Endodermal cell (in vitro differentiated cells): Measurements from ENCODE around the gene EEPD1. TPM values are rescaled to one million over a fixed set of nuclear protein-coding genes. Genes with fewer than 3 reads are reported as not detected.

Source experiments
- DNase-seq: peaks from one replicate; pipeline ENCODE4 v3.0.0-alpha.2; 2017
- H3K27ac ChIP-seq: 2 replicates; pipeline ENCODE4 v1.5.1; 2013; ENCODE audit warnings: mild to moderate bottlenecking, low read depth, low read length, moderate library complexity
- H3K27me3 ChIP-seq: 2 replicates; pipeline ENCODE4 v1.6.1; 2013; ENCODE audit warnings: mild to moderate bottlenecking, low read length, moderate library complexity; ENCODE audit not compliant: insufficient read depth, control insufficient read depth, poor library complexity, severe bottlenecking
- H3K36me3 ChIP-seq: 2 replicates; pipeline ENCODE4 v1.7.0; 2013; ENCODE audit warnings: mild to moderate bottlenecking, low read length, moderate library complexity; ENCODE audit not compliant: control insufficient read depth, insufficient read depth
- H3K4me1 ChIP-seq: one replicate; pipeline ENCODE4 v1.7.0; 2013; ENCODE audit warnings: low read length; ENCODE audit not compliant: control insufficient read depth, insufficient read depth
- H3K4me3 ChIP-seq: 2 replicates; pipeline ENCODE4 v1.5.1; 2013; ENCODE audit warnings: mild to moderate bottlenecking, low read length, moderate library complexity
- H3K9ac ChIP-seq: 2 replicates; pipeline ENCODE4 v1.6.1; 2013; ENCODE audit warnings: mild to moderate bottlenecking, low read length, moderate library complexity; ENCODE audit not compliant: poor library complexity, severe bottlenecking; ENCODE audit errors: extremely low read depth
- H3K9me3 ChIP-seq: 2 replicates; pipeline ENCODE4 v1.6.1; 2013; ENCODE audit warnings: mild to moderate bottlenecking, low read length, moderate library complexity; ENCODE audit not compliant: control insufficient read depth
- H3K27ac Mint-ChIP-seq: 2 replicates; pipeline ENCODE4 v1.8.0; 2020; ENCODE audit warnings: mixed read lengths
- H3K27me3 Mint-ChIP-seq: 2 replicates; pipeline ENCODE4 v1.8.0; 2021; ENCODE audit warnings: mild to moderate bottlenecking, mixed read lengths; ENCODE audit not compliant: insufficient read depth
- H3K36me3 Mint-ChIP-seq: 2 replicates; pipeline ENCODE4 v1.8.0; 2020; ENCODE audit warnings: low read depth, mixed read lengths
- H3K4me1 Mint-ChIP-seq: 2 replicates; pipeline ENCODE4 v1.8.0; 2020; ENCODE audit warnings: mixed read lengths
- H3K4me3 Mint-ChIP-seq: 2 replicates; pipeline ENCODE4 v1.8.0; 2020; ENCODE audit warnings: mild to moderate bottlenecking, moderate library complexity, mixed read lengths
- H3K9me3 Mint-ChIP-seq: 2 replicates; pipeline ENCODE4 v1.8.0; 2020; ENCODE audit warnings: mild to moderate bottlenecking, mixed read lengths
- CTCF ChIP-seq: fragments of 200-600 bp; sonication (generic); conservative IDR thresholded peaks from 2 replicates; pipeline ENCODE4 v1.5.0; 2021; ENCODE audit warnings: antibody characterized with exemption, mild to moderate bottlenecking
- WGBS, 2 experiments: methylation state at CpG; one replicate each; pipeline versions ENCODE4 v1.1.5 to v1.1.7; 2013; ENCODE audit warnings: missing lambda C conversion rate in 2 of 2, mixed read lengths in 1 of 2; ENCODE audit not compliant: insufficient coverage in 1 of 2, insufficient read length in 1 of 2; 5-methylcytosine and 5-hydroxymethylcytosine counted together
- total RNA-seq, 2 donors: library from RNA; stranded (reverse); fragmentation: NEBNext Ultra II Directional in 1 of 2; extraction: Animal tissue kit (Norgen Biotek cat#: 25700) in 1 of 2; gene quantifications; 2 replicates in 1 of 2; 3 replicates in 1 of 2; pipeline ENCODE4 v1.2.1, GENCODE V29; 2021

Gene EEPD1
- total RNA-seq, 2 donors from 2014 or later: 9.7 to 11.4 TPM

GRCh38 chr7:36201122-36201723, 48.2 kb downstream of the EEPD1 start:
- no peaks in the 10 kb centered on the region for H3K36me3 ChIP-seq
- peaks cover 13% of the 10 kb centered on the region for H3K4me1 ChIP-seq
- peaks cover 2% of the 10 kb centered on the region for H3K9me3 ChIP-seq
- Mint-ChIP-seq H3K27ac (no peak overlapping the region), H3K36me3 (peaks cover 6% of the 10 kb centered on the region), H3K9me3 (peaks cover 6% of the 10 kb centered on the region), H3K4me3 (no peak overlapping the region), H3K27me3 (no peaks in the 10 kb centered on the region), H3K4me1 (peaks cover 38% of the 10 kb centered on the region)
- no peak overlapping the region for H3K4me3 ChIP-seq
- H3K27me3 ChIP-seq: no peaks in the 10 kb centered on the region
- no peak for DNase-seq
- WGBS, 2 experiments: 82 to 83% methylated on average over 1 to 5 of the region's 5 CpGs
- no peak overlapping the region for H3K27ac ChIP-seq
- no peak overlapping the region for H3K9ac ChIP-seq
- no peak for TF ChIP-seq CTCF

- H3K9me3 Mint-ChIP-seq: peaks cover 2% of the 10 kb centered on the region
- WGBS, 2 experiments: 84 to 95% methylated on average over 7 to 9 of the region's 9 CpGs
- H3K27me3 Mint-ChIP-seq: no peaks in the 10 kb centered on the region
- no peak for DNase-seq
- H3K36me3 Mint-ChIP-seq: peaks cover 1% of the 10 kb centered on the region
- H3K9me3 ChIP-seq: no peaks in the 10 kb centered on the region
- no peak overlapping the region for H3K27ac Mint-ChIP-seq
- H3K27ac ChIP-seq: no peak overlapping the region
- H3K4me3 Mint-ChIP-seq: no peak overlapping the region
- no peaks in the 10 kb centered on the region for H3K27me3 ChIP-seq
- peaks cover 13% of the 10 kb centered on the region for H3K4me1 ChIP-seq
- no peaks in the 10 kb centered on the region for H3K36me3 ChIP-seq
- no peak for TF ChIP-seq CTCF
- no peak overlapping the region for H3K9ac ChIP-seq
- H3K4me3 ChIP-seq: no peak overlapping the region
- H3K4me1 Mint-ChIP-seq: peaks cover 43% of the 10 kb centered on the region
These were observed 49.3 kb downstream of the EEPD1 start for GRCh38 chr7:36202398-36202797.

GRCh38 chr7:36203071-36203790, 50.2 kb downstream of the EEPD1 start:
- Mint-ChIP-seq H3K27ac (no peak overlapping the region), H3K4me3 (no peak overlapping the region), H3K4me1 (peaks cover 52% of the 10 kb centered on the region), H3K36me3 (no peaks in the 10 kb centered on the region), H3K27me3 (no peaks in the 10 kb centered on the region), H3K9me3 (no peaks in the 10 kb centered on the region)
- Histone ChIP-seq H3K27ac (no peak overlapping the region), H3K4me1 (peaks cover 13% of the 10 kb centered on the region), H3K9me3 (no peaks in the 10 kb centered on the region), H3K27me3 (no peaks in the 10 kb centered on the region), H3K36me3 (no peaks in the 10 kb centered on the region), H3K4me3 (no peak overlapping the region), H3K9ac (no peak overlapping the region)
- DNase-seq: peak; percentile 38
- TF ChIP-seq CTCF: no peak
- 76 to 100% methylated on average over 2 to 8 of the region's 8 CpGs for WGBS, 2 experiments
